Transverse colon (tissue), 3 donors: ENCODE measurements around the gene ELMO3.

Source experiments
- EP300 ChIP-seq: sonication (generic); formaldehyde crosslinking; IDR thresholded peaks from one replicate; pipeline ENCODE4 v1.6.1; 2017; ENCODE audit warnings: antibody characterized with exemption, low read depth
- POLR2A ChIP-seq: fragments of 450-650 bp; IDR thresholded peaks from one replicate; pipeline ENCODE4 v1.6.1; 2016; ENCODE audit warnings: antibody characterized with exemption, mild to moderate bottlenecking, moderate library complexity
- TF ChIP-seq, protein P1 (sequence below), 5 experiments: fragments of 200-600 bp in 3 of 5; fragments of 450-650 bp in 2 of 5; sonication (generic) in 3 of 5; IDR thresholded peaks; 1 replicate in 2 of 5; 2 replicates in 3 of 5; pipeline ENCODE4 v1.5.1; 2016 to 2017; ENCODE audit warnings: antibody characterized with exemption in 5 of 5, inconsistent platforms in 3 of 5, mild to moderate bottlenecking in 2 of 5, moderate library complexity in 1 of 5

DNA sequence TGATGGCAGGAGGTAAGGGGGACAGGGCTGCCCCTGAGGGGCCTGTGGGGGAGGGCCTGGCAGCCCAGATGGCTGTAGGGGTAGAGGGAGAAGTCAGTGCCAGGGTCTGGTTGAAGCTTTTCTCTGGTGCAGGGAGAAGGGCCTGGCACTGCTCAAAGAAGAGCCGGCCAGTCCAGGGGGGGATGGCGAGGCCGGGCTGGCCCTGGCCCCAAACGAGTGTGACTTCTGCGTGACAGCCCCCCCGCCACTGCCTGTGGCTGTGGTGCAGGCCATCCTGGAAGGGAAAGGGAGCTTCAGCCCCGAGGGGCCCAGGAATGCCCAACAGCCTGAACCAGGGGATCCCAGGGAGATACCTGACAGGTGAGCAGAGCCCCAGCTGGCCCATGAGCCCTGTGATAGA lies 31.3 kb upstream of the ELMO3 start:
- TF ChIP-seq POLR2A (no peak), EP300 (no peak)
- TF ChIP-seq, protein P1, sequence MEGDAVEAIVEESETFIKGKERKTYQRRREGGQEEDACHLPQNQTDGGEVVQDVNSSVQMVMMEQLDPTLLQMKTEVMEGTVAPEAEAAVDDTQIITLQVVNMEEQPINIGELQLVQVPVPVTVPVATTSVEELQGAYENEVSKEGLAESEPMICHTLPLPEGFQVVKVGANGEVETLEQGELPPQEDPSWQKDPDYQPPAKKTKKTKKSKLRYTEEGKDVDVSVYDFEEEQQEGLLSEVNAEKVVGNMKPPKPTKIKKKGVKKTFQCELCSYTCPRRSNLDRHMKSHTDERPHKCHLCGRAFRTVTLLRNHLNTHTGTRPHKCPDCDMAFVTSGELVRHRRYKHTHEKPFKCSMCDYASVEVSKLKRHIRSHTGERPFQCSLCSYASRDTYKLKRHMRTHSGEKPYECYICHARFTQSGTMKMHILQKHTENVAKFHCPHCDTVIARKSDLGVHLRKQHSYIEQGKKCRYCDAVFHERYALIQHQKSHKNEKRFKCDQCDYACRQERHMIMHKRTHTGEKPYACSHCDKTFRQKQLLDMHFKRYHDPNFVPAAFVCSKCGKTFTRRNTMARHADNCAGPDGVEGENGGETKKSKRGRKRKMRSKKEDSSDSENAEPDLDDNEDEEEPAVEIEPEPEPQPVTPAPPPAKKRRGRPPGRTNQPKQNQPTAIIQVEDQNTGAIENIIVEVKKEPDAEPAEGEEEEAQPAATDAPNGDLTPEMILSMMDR (IDR thresholded peaks at IDR 0.05), result no peak
